H1 (cell line): ENCODE measurements around the gene COL4A2. TPM values are rescaled to one million over a fixed set of nuclear protein-coding genes. Genes with fewer than 3 reads are reported as not detected.

Experiments used
- CTCF ChIA-PET: fragments of 300-600 bp; sonication (Branson Sonifier 250); formaldehyde crosslinking; loops from one replicate; lab custom pipeline; 2021; ENCODE audit not compliant: partially characterized antibody; lab: Charles Lee
- POLR2A ChIA-PET: fragments of 300-600 bp; sonication (Branson Sonifier 250); formaldehyde crosslinking; loops from one replicate; lab custom pipeline; 2021; ENCODE audit warnings: inconsistent platforms; ENCODE audit not compliant: partially characterized antibody; lab: Charles Lee
- DNase-seq, 2 experiments: peaks; one replicate each; pipeline versions ENCODE4 v3.0.0 to v3.0.0-alpha.2; 2010 to 2022; ENCODE audit warnings: low spot score in 2 of 2, low read depth in 1 of 2, mixed read lengths in 1 of 2
- FAIRE-seq: peaks from 2 replicates; lab custom pipeline; 2011; peaks lifted over from hg19 to GRCh38; lab: Jason Lieb, UNC
- H2AFZ ChIP-seq: 2 replicates; pipeline ENCODE4 v1.8.1; 2012; ENCODE audit warnings: low read length, inconsistent platforms
- H2AK5ac ChIP-seq: 2 replicates; pipeline ENCODE4 v1.6.1; 2013; ENCODE audit warnings: low read depth, low read length
- H2BK120ac ChIP-seq: replicated peaks from 2 replicates; pipeline ENCODE3; 2013; ENCODE audit warnings: low read depth, low read length, inconsistent platforms
- H2BK12ac ChIP-seq: 2 replicates; pipeline ENCODE4 v1.6.1; 2013; ENCODE audit warnings: low read depth, low read length
- H2BK15ac ChIP-seq: 2 replicates; pipeline ENCODE4 v1.6.1; 2013; ENCODE audit warnings: low read length
- H2BK20ac ChIP-seq: 2 replicates; pipeline ENCODE4 v1.6.1; 2013; ENCODE audit warnings: low read length
- H2BK5ac ChIP-seq: 2 replicates; pipeline ENCODE4 v1.6.1; 2013; ENCODE audit warnings: low read depth, low read length
- H3K14ac ChIP-seq: 2 replicates; pipeline ENCODE4 v1.6.1; 2013; ENCODE audit warnings: inconsistent platforms; ENCODE audit not compliant: insufficient read length
- H3K18ac ChIP-seq: 2 replicates; pipeline ENCODE4 v1.6.1; 2013; ENCODE audit warnings: low read length; ENCODE audit errors: extremely low read depth
- H3K23ac ChIP-seq: 2 replicates; pipeline ENCODE4 v1.6.1; 2013; ENCODE audit warnings: inconsistent platforms; ENCODE audit not compliant: insufficient read length
- H3K23me2 ChIP-seq: 2 replicates; pipeline ENCODE4 v1.6.1; 2013; ENCODE audit warnings: low read depth, low read length
- H3K27ac ChIP-seq: 2 replicates; pipeline ENCODE4 v1.6.1; 2011; ENCODE audit warnings: low read depth, low read length, inconsistent platforms
- H3K27me3 ChIP-seq, 4 experiments: replicated peaks in 1 of 4; 1 replicate in 1 of 4; 2 replicates in 3 of 4; pipeline versions ENCODE4 v1.6.1 to v1.8.1; 2011 to 2013; ENCODE audit warnings: low read length in 3 of 4, mild to moderate bottlenecking in 3 of 4, inconsistent platforms in 2 of 4, mixed read lengths in 2 of 4, moderate library complexity in 1 of 4; ENCODE audit not compliant: control insufficient read depth in 3 of 4, insufficient read depth in 3 of 4; ENCODE audit errors: extremely low read depth in 1 of 4
- H3K36me3 ChIP-seq, 4 experiments: 2 replicates each; pipeline versions ENCODE4 v1.6.1 to v1.8.1; 2011 to 2013; ENCODE audit warnings: mild to moderate bottlenecking in 4 of 4, low read length in 3 of 4, moderate library complexity in 2 of 4, control low read depth in 1 of 4, inconsistent platforms in 1 of 4; ENCODE audit not compliant: insufficient read depth in 4 of 4, control insufficient read depth in 2 of 4
- H3K4ac ChIP-seq: replicated peaks from 2 replicates; pipeline ENCODE3; 2013; ENCODE audit warnings: low read length, low read depth, mixed read lengths, inconsistent platforms; ENCODE audit not compliant: insufficient read length
- H3K4me1 ChIP-seq, 4 experiments: replicated peaks in 1 of 4; 1 replicate in 1 of 4; 2 replicates in 3 of 4; pipeline versions ENCODE4 v1.6.1 to v1.8.1; 2011 to 2013; ENCODE audit warnings: low read length in 3 of 4, inconsistent platforms in 2 of 4, mixed read lengths in 1 of 4; ENCODE audit not compliant: insufficient read depth in 4 of 4, control insufficient read depth in 3 of 4
- H3K4me2 ChIP-seq, 2 experiments: 2 replicates each; pipeline versions ENCODE4 v1.6.1 to v1.8.1; 2011 to 2013; ENCODE audit warnings: low read depth in 2 of 2, low read length in 2 of 2, control low read depth in 1 of 2, inconsistent platforms in 1 of 2, mild to moderate bottlenecking in 1 of 2; ENCODE audit not compliant: insufficient read depth in 1 of 2
- H3K4me3 ChIP-seq, 4 experiments: fragments of 200-600, 300-600 bp in 1 of 4; sonication (generic), shearing (Covaris generic), sonication (Bioruptor Twin) in 1 of 4; 2 replicates each; pipeline versions ENCODE4 v1.5.1 to v1.8.1; 2011 to 2016; ENCODE audit warnings: low read length in 4 of 4, low read depth in 3 of 4, control low read depth in 2 of 4, inconsistent platforms in 2 of 4, mild to moderate bottlenecking in 2 of 4, mixed read lengths in 1 of 4, moderate library complexity in 1 of 4; ENCODE audit not compliant: insufficient read depth in 2 of 4; ENCODE audit errors: extremely low read depth in 1 of 4
- H3K56ac ChIP-seq: replicated peaks from 2 replicates; pipeline ENCODE3; 2013; ENCODE audit warnings: low read depth, mild to moderate bottlenecking, mixed read lengths, low read length, inconsistent platforms; ENCODE audit not compliant: insufficient read length
- H3K79me1 ChIP-seq: 2 replicates; pipeline ENCODE4 v1.6.1; 2013; ENCODE audit warnings: low read depth, low read length, control low read depth
- H3K79me2 ChIP-seq, 2 experiments: 2 replicates each; pipeline versions ENCODE4 v1.6.1 to v1.8.1; 2012 to 2013; ENCODE audit warnings: low read length in 2 of 2, mild to moderate bottlenecking in 2 of 2, inconsistent platforms in 1 of 2; ENCODE audit not compliant: insufficient read depth in 2 of 2, control insufficient read depth in 1 of 2
- H3K9ac ChIP-seq, 4 experiments: replicated peaks in 1 of 4; 1 replicate in 1 of 4; 2 replicates in 3 of 4; pipeline versions ENCODE4 v1.6.1 to v1.8.1; 2011 to 2013; ENCODE audit warnings: low read depth in 3 of 4, low read length in 3 of 4, control low read depth in 2 of 4, mild to moderate bottlenecking in 2 of 4, moderate library complexity in 2 of 4, inconsistent platforms in 1 of 4; ENCODE audit errors: extremely low read depth in 1 of 4
- H3K9me3 ChIP-seq, 2 experiments: 2 replicates each; pipeline versions ENCODE4 v1.6.1 to v1.8.1; 2012 to 2013; ENCODE audit warnings: mild to moderate bottlenecking in 2 of 2, moderate library complexity in 2 of 2, control low read depth in 1 of 2, inconsistent platforms in 1 of 2, low read depth in 1 of 2, low read length in 1 of 2, mixed read lengths in 1 of 2; ENCODE audit not compliant: insufficient read depth in 2 of 2
- H4K20me1 ChIP-seq, 2 experiments: replicated peaks in 1 of 2; 2 replicates each; pipeline versions ENCODE3 to v1.8.1; 2011 to 2013; ENCODE audit warnings: inconsistent platforms in 2 of 2, low read length in 2 of 2, mild to moderate bottlenecking in 1 of 2; ENCODE audit not compliant: insufficient read depth in 2 of 2, control insufficient read depth in 1 of 2
- H4K5ac ChIP-seq: 2 replicates; pipeline ENCODE4 v1.6.1; 2013; ENCODE audit warnings: low read length, low read depth, mixed read lengths, inconsistent platforms; ENCODE audit not compliant: insufficient read length
- H4K8ac ChIP-seq: 2 replicates; pipeline ENCODE4 v1.8.0; 2013; ENCODE audit warnings: mild to moderate bottlenecking, moderate library complexity, low read length, inconsistent platforms; ENCODE audit not compliant: insufficient read depth; ENCODE audit errors: extremely low read depth
- H4K91ac ChIP-seq: replicated peaks from 2 replicates; pipeline ENCODE3; 2013; ENCODE audit warnings: low read length, mixed read lengths, inconsistent platforms; ENCODE audit not compliant: insufficient read length
- BRCA1 ChIP-seq: IDR thresholded peaks from 2 replicates; pipeline ENCODE4 v1.6.1; 2012; ENCODE audit warnings: low read depth, low read length, improper control_type of control experiment
- CBX5 ChIP-seq: fragments of 300-800, 300-1000 bp; sonication (generic); IDR thresholded peaks from 2 replicates; pipeline ENCODE4 v1.7.1; 2016; ENCODE audit warnings: antibody characterized with exemption, low read length, low read depth
- CBX8 ChIP-seq: fragments of 300-800, 300-1000 bp; sonication (generic); IDR thresholded peaks from 2 replicates; pipeline ENCODE4 v1.7.1; 2016; ENCODE audit warnings: low read depth, low read length, borderline replicate concordance
- CEBPB ChIP-seq: IDR thresholded peaks from 2 replicates; pipeline ENCODE4 v1.6.1; 2012; ENCODE audit warnings: low read depth, low read length
- FOSL1 ChIP-seq: IDR thresholded peaks from 2 replicates; pipeline ENCODE4 v1.6.1; 2011; ENCODE audit warnings: mild to moderate bottlenecking, low read depth, low read length, moderate library complexity; ENCODE audit not compliant: insufficient read depth
- KDM4A ChIP-seq: IDR thresholded peaks from one replicate; pipeline ENCODE4 v1.7.1; 2012; ENCODE audit warnings: low read depth, mild to moderate bottlenecking, moderate library complexity, low read length, inconsistent platforms; ENCODE audit not compliant: severe bottlenecking
- MAX ChIP-seq: IDR thresholded peaks from 2 replicates; pipeline ENCODE4 v1.6.1; 2012; ENCODE audit warnings: inconsistent platforms
- RXRA ChIP-seq: IDR thresholded peaks from 2 replicates; pipeline ENCODE4 v1.6.1; 2011; ENCODE audit warnings: low read depth, mild to moderate bottlenecking, low read length, moderate library complexity; ENCODE audit not compliant: insufficient read depth
- SIRT6 ChIP-seq: IDR thresholded peaks from one replicate; pipeline ENCODE4 v1.7.1; 2012; ENCODE audit warnings: low read length, inconsistent platforms
- WGBS, 2 experiments: shearing (Covaris generic) in 1 of 2; methylation state at CpG; one replicate each; pipeline versions ENCODE4 v1.1.6 to v1.1.7; 2013 to 2015; ENCODE audit warnings: low lambda C conversion rate in 2 of 2, mixed read lengths in 2 of 2, inconsistent platforms in 1 of 2, low coverage in 1 of 2, missing lambda C conversion rate in 1 of 2; ENCODE audit not compliant: insufficient replicate concordance in 2 of 2, insufficient coverage in 1 of 2, insufficient read length in 1 of 2; ENCODE audit errors: extremely low coverage in 1 of 2, missing lambda C conversion rate in 1 of 2; 5-methylcytosine and 5-hydroxymethylcytosine counted together
- polyA plus RNA-seq, 7 experiments: library from polyadenylated mRNA; depleted of rRNA in 3 of 7; stranded (reverse) in 5 of 7; unstranded in 2 of 7; fragments of >200 nt in 5 of 7; fragments of 200-250 nt in 2 of 7; gene quantifications; 1 replicate in 5 of 7; 2 replicates in 1 of 7; 4 replicates in 1 of 7; pipeline versions ENCODE4 v1.2.1 to v1.2.3, GENCODE V29; 2011 to 2013; ENCODE audit warnings: missing spikeins in 2 of 7, mixed read lengths in 2 of 7
- total RNA-seq: library from RNA; stranded (reverse); fragmentation: NEBNext Ultra II Directional; extraction: Animal tissue kit (Norgen Biotek cat#: 25700); gene quantifications from 2 replicates; pipeline ENCODE4 v1.2.1, GENCODE V29; 2021

The COL4A2 gene
- total and polyA plus RNA-seq, 2 of the 8 experiments (the other 6 are each of a cell fraction or from before 2014, with no cell fraction given), result 80.4 to 87.3 TPM

GRCh38 chr13:110399801-110400200, 92.7 kb downstream of the COL4A2 start:
- H3K79me2 ChIP-seq, result no peaks in the 10 kb centered on the region
- H3K56ac ChIP-seq, result no peak overlapping the region
- H3K23me2 ChIP-seq, result no peaks in the 10 kb centered on the region
- H3K4me2 ChIP-seq, result no peak overlapping the region
- H4K20me1 ChIP-seq, result no peaks in the 10 kb centered on the region
- no peaks in the 10 kb centered on the region for H3K4me1 ChIP-seq
- H2BK120ac ChIP-seq, result no peak overlapping the region
- no peaks in the 10 kb centered on the region for H3K9me3 ChIP-seq
- ChIA-PET POLR2A (no interaction called here), CTCF (interaction anchor here (3.7 kb wide), 1 partner anchor 11 kb away, joined by 28 read pairs; no protein-coding TSS in a partner anchor)
- H4K8ac ChIP-seq, result no peak overlapping the region
- no peak overlapping the region for H3K4ac ChIP-seq
- no peak overlapping the region for H2AFZ ChIP-seq
- H2BK12ac ChIP-seq, result no peak overlapping the region
- no peak overlapping the region for H4K5ac ChIP-seq
- H3K79me1 ChIP-seq, result no peaks in the 10 kb centered on the region
- H3K27me3 ChIP-seq, result no peaks in the 10 kb centered on the region
- H2AK5ac ChIP-seq, result no peak overlapping the region
- DNase-seq (no peak), FAIRE-seq (no peak)
- no peak overlapping the region for H2BK15ac ChIP-seq
- no peak overlapping the region for H3K27ac ChIP-seq
- no peaks in the 10 kb centered on the region for H3K36me3 ChIP-seq
- H3K4me3 ChIP-seq, result no peak overlapping the region
- no peak overlapping the region for H3K9ac ChIP-seq
- H2BK20ac ChIP-seq, result no peak overlapping the region
- H4K91ac ChIP-seq, result no peak overlapping the region
- H3K23ac ChIP-seq, result no peak overlapping the region
- no peak overlapping the region for H3K18ac ChIP-seq
- H3K14ac ChIP-seq, result no peak overlapping the region
- H2BK5ac ChIP-seq, result no peak overlapping the region
- WGBS, 2 experiments, result 100% methylated on average over 2 of the region's 2 CpGs; no CpG with 5 or more reads in 1 of the 2 experiments
- TF ChIP-seq BRCA1 (no peak), CBX8 (no peak), MAX (no peak), RXRA (no peak), SIRT6 (no peak), CEBPB (no peak), FOSL1 (no peak), CBX5 (no peak), KDM4A (no peak)
